ENCODE results near the gene EFNA5. TPM values are rescaled to one million over a fixed set of nuclear protein-coding genes. Genes with fewer than 3 reads are reported as not detected.

Gene EFNA5
- polyA plus RNA-seq, 2 donors: 3.4 to 4.9 TPM

GRCh38 chr5:107598958-107599357, 71.8 kb downstream of the EFNA5 start:
- no peaks in the 10 kb centered on the region for H3K9me3 ChIP-seq (ENCODE audit: control insufficient read depth in 2 of 2, insufficient read depth in 1 of 2, low read depth in 1 of 2, low read length in 1 of 2)
- H3K4me3 ChIP-seq (ENCODE audit: low read depth in 1 of 2, low read length in 2 of 2): no peak overlapping the region
- 51 to 68% methylated on average over 4 of the region's 4 CpGs for WGBS, 2 donors

GRCh38 chr5:107597803-107598202, 72.9 kb downstream of the EFNA5 start:
- no peak overlapping the region for H3K27ac ChIP-seq (ENCODE audit: low read depth in 2 of 2, low read length in 1 of 2)
- no peaks in the 10 kb centered on the region for H3K9me3 ChIP-seq (ENCODE audit: control insufficient read depth in 2 of 2, insufficient read depth in 1 of 2, low read depth in 1 of 2, low read length in 1 of 2)
- no peaks in the 10 kb centered on the region for H3K36me3 ChIP-seq (ENCODE audit: control insufficient read depth in 2 of 2, insufficient read depth in 2 of 2, low read length in 1 of 2)
- no peak overlapping the region for H3K4me3 ChIP-seq (ENCODE audit: low read depth in 1 of 2, low read length in 2 of 2)
- no peaks in the 10 kb centered on the region for H3K27me3 ChIP-seq (ENCODE audit: control insufficient read depth in 1 of 2, insufficient read depth in 2 of 2, low read length in 2 of 2)
- WGBS, 2 donors: 88 to 94% methylated on average over 3 of the region's 3 CpGs
- H3K4me1 ChIP-seq (ENCODE audit: control insufficient read depth in 2 of 2, insufficient read depth in 2 of 2, low read length in 1 of 2): peaks cover 0 to 4% of the 10 kb centered on the region in 2 donors

More at GRCh38 chr5:107598958-107599357, 71.8 kb downstream of the EFNA5 start:
- Histone ChIP-seq H3K36me3 (ENCODE audit: control insufficient read depth in 2 of 2, insufficient read depth in 2 of 2, low read length in 1 of 2) (no peaks in the 10 kb centered on the region), H3K27ac (ENCODE audit: low read depth in 2 of 2, low read length in 1 of 2) (no peak overlapping the region), H3K4me1 (ENCODE audit: control insufficient read depth in 2 of 2, insufficient read depth in 2 of 2, low read length in 1 of 2) (peaks cover 0 to 2% of the 10 kb centered on the region in 2 donors), H3K27me3 (ENCODE audit: control insufficient read depth in 1 of 2, insufficient read depth in 2 of 2, low read length in 2 of 2) (no peaks in the 10 kb centered on the region)

DNA sequence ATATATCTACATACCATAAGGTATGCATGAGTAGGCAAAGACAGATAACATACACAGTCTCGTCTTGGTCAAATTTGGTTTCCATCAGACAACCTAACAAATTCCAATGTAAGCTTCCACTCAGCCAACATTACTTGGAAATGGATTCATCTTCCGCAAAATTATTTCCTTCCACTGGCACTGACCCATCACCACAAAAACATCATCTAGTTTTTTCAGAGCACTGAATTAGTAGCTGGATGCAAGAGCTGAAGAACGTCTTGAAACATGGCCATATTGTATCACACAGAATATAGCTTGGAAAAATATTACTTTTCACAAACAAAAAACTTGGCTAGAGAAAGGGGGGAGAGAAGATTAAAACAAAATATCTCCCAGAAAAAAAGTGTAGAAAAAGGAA, 73.5 kb downstream of the EFNA5 start:
- 79 to 80% methylated on average over 3 of the region's 3 CpGs for WGBS, 2 donors
- H3K4me1 ChIP-seq (ENCODE audit: control insufficient read depth in 2 of 2, insufficient read depth in 2 of 2, low read length in 1 of 2): peaks cover 0 to 4% of the 10 kb centered on the region in 2 donors
- no peaks in the 10 kb centered on the region for H3K36me3 ChIP-seq (ENCODE audit: control insufficient read depth in 2 of 2, insufficient read depth in 2 of 2, low read length in 1 of 2)

DNA sequence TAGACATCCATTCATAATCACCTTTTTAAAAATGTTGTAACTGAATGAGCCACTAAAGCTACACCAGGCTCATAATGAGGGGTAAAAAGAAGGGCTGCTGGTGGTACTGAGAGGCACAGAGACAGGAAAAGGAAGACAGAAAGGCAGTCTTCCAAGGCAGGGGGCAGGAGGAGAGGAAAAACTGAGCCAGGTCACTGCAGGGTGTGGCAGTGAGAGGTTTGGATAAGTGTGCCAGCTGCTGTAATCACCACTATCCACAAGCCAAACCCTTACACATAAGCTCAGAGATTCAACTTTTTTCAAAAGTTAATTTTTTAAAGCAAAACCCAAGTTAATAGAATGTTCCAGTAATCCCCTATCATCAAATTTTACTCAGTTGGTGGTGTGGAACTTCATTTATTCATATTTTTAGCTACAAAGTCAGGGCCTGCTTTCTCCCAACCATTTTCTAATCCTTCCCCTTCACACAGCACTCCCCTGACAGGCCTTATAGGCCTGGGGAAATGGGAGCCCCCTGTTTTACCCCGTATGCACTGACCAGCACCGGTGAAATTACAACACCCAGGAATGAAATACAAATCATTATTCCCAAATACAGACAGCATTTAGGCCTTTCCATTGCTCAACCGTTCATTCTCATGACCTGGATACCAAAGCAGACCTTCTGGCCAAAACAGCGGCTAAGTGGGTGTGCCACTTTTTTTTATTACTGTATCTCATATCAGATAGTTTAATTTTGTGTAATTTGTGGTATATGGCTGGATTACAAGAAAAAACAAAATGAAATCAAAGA, 76.3 kb downstream of the EFNA5 start:
- Histone ChIP-seq H3K9me3 (ENCODE audit: control insufficient read depth in 2 of 2, insufficient read depth in 1 of 2, low read depth in 1 of 2, low read length in 1 of 2) (no peaks in the 10 kb centered on the region), H3K27me3 (ENCODE audit: control insufficient read depth in 1 of 2, insufficient read depth in 2 of 2, low read length in 2 of 2) (no peaks in the 10 kb centered on the region), H3K27ac (ENCODE audit: low read depth in 2 of 2, low read length in 1 of 2) (no peak overlapping the region), H3K4me3 (ENCODE audit: low read depth in 1 of 2, low read length in 2 of 2) (no peak overlapping the region), H3K36me3 (ENCODE audit: control insufficient read depth in 2 of 2, insufficient read depth in 2 of 2, low read length in 1 of 2) (no peaks in the 10 kb centered on the region), H3K4me1 (ENCODE audit: control insufficient read depth in 2 of 2, insufficient read depth in 2 of 2, low read length in 1 of 2) (peaks cover 0 to 4% of the 10 kb centered on the region in 2 donors)
- 71 to 80% methylated on average over 4 of the region's 4 CpGs for WGBS, 2 donors

More for the DNA sequence above, 73.5 kb downstream of the EFNA5 start:
- Histone ChIP-seq H3K4me3 (ENCODE audit: low read depth in 1 of 2, low read length in 2 of 2) (no peak overlapping the region), H3K27me3 (ENCODE audit: control insufficient read depth in 1 of 2, insufficient read depth in 2 of 2, low read length in 2 of 2) (no peaks in the 10 kb centered on the region), H3K27ac (ENCODE audit: low read depth in 2 of 2, low read length in 1 of 2) (no peak overlapping the region), H3K9me3 (ENCODE audit: control insufficient read depth in 2 of 2, insufficient read depth in 1 of 2, low read depth in 1 of 2, low read length in 1 of 2) (no peaks in the 10 kb centered on the region)

DNA sequence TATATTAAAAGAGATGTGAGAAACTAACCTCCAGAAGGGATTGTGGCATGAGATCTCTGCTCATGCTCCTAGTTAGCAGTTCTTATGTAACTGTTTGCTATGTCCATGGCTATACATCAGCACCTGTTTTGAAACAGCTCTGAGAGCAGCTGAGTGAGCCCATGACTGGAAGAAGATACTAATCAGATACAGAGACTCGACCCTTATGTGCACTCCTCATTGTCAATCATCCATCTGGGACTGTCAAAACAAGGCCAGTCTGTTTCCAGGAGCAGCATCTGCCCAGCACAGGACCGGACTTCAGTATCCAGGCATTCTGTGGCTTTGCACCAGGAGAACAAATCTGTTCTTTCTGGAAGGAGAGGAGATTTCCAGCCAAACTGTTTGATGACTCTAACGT, 77.7 kb downstream of the EFNA5 start:
- Histone ChIP-seq H3K27me3 (ENCODE audit: control insufficient read depth in 1 of 2, insufficient read depth in 2 of 2, low read length in 2 of 2) (no peaks in the 10 kb centered on the region), H3K27ac (ENCODE audit: low read depth in 2 of 2, low read length in 1 of 2) (no peak overlapping the region), H3K36me3 (ENCODE audit: control insufficient read depth in 2 of 2, insufficient read depth in 2 of 2, low read length in 1 of 2) (no peaks in the 10 kb centered on the region), H3K9me3 (ENCODE audit: control insufficient read depth in 2 of 2, insufficient read depth in 1 of 2, low read depth in 1 of 2, low read length in 1 of 2) (no peaks in the 10 kb centered on the region), H3K4me3 (ENCODE audit: low read depth in 1 of 2, low read length in 2 of 2) (no peak overlapping the region), H3K4me1 (ENCODE audit: control insufficient read depth in 2 of 2, insufficient read depth in 2 of 2, low read length in 1 of 2) (peaks cover 0 to 4% of the 10 kb centered on the region in 2 donors)
- 44 to 57% methylated on average over 3 of the region's 3 CpGs for WGBS, 2 donors

DNA sequence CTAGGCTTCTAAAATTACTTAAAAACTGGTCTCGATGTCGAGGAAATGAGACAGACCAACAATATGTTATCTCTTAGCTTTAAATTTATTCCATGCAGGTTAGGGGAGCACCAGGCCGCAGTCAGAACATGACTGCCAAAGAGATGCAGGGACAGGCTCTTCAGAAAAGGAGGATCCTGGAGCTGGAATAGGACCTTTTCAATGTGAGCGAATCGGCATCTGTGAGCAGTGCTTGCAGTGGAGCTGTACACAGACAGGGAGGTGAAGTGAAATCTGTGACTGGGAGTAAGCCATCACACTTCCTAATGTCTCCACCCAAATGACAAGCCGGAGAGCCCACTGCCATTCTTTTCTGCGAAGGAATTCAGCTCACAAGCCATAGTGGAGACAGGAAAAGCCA, 78.2 kb downstream of the EFNA5 start:
- no peak overlapping the region for H3K4me3 ChIP-seq (ENCODE audit: low read depth in 1 of 2, low read length in 2 of 2)
- 88 to 95% methylated on average over 7 of the region's 7 CpGs for WGBS, 2 donors
- no peaks in the 10 kb centered on the region for H3K9me3 ChIP-seq (ENCODE audit: control insufficient read depth in 2 of 2, insufficient read depth in 1 of 2, low read depth in 1 of 2, low read length in 1 of 2)
- no peak overlapping the region for H3K27ac ChIP-seq (ENCODE audit: low read depth in 2 of 2, low read length in 1 of 2)
- no peaks in the 10 kb centered on the region for H3K27me3 ChIP-seq (ENCODE audit: control insufficient read depth in 1 of 2, insufficient read depth in 2 of 2, low read length in 2 of 2)
- no peaks in the 10 kb centered on the region for H3K36me3 ChIP-seq (ENCODE audit: control insufficient read depth in 2 of 2, insufficient read depth in 2 of 2, low read length in 1 of 2)
- peaks cover 0 to 4% of the 10 kb centered on the region in 2 donors for H3K4me1 ChIP-seq (ENCODE audit: control insufficient read depth in 2 of 2, insufficient read depth in 2 of 2, low read length in 1 of 2)

DNA sequence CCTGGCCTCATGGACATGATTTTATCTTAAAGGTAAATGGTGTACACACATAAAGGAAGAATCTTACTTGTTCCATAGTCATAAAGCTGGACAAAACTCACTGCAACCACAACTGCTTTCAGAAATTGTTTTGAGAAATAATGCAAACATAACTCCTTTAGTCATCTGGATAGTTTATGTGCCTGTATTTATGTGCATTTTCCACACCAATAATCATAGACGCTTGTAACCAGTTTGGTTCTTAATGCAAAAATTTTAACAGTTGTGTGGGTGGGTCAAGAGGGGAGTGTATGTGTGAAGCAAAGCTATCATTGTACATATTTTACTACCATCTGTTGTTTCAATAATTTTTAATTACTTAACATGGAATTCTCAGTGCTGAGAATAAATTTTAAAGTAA, 80.1 kb downstream of the EFNA5 start:
- Histone ChIP-seq H3K36me3 (ENCODE audit: control insufficient read depth in 2 of 2, insufficient read depth in 2 of 2, low read length in 1 of 2) (no peaks in the 10 kb centered on the region), H3K4me3 (ENCODE audit: low read depth in 1 of 2, low read length in 2 of 2) (no peak overlapping the region), H3K9me3 (ENCODE audit: control insufficient read depth in 2 of 2, insufficient read depth in 1 of 2, low read depth in 1 of 2, low read length in 1 of 2) (no peaks in the 10 kb centered on the region), H3K27ac (ENCODE audit: low read depth in 2 of 2, low read length in 1 of 2) (no peak overlapping the region), H3K4me1 (ENCODE audit: control insufficient read depth in 2 of 2, insufficient read depth in 2 of 2, low read length in 1 of 2) (peaks cover 0 to 4% of the 10 kb centered on the region in 2 donors), H3K27me3 (ENCODE audit: control insufficient read depth in 1 of 2, insufficient read depth in 2 of 2, low read length in 2 of 2) (no peaks in the 10 kb centered on the region)
- 91 to 93% methylated on average over 1 of the region's 1 CpG for WGBS, 2 donors

GRCh38 chr5:107589520-107590193, 81.1 kb downstream of the EFNA5 start:
- H3K4me1 ChIP-seq (ENCODE audit: control insufficient read depth in 2 of 2, insufficient read depth in 2 of 2, low read length in 1 of 2): peaks cover 0 to 4% of the 10 kb centered on the region in 2 donors
- no peaks in the 10 kb centered on the region for H3K9me3 ChIP-seq (ENCODE audit: control insufficient read depth in 2 of 2, insufficient read depth in 1 of 2, low read depth in 1 of 2, low read length in 1 of 2)
- H3K36me3 ChIP-seq (ENCODE audit: control insufficient read depth in 2 of 2, insufficient read depth in 2 of 2, low read length in 1 of 2): no peaks in the 10 kb centered on the region
- no peak overlapping the region for H3K4me3 ChIP-seq (ENCODE audit: low read depth in 1 of 2, low read length in 2 of 2)
- H3K27me3 ChIP-seq (ENCODE audit: control insufficient read depth in 1 of 2, insufficient read depth in 2 of 2, low read length in 2 of 2): no peaks in the 10 kb centered on the region
- 87 to 91% methylated on average over 7 of the region's 7 CpGs for whole genome bisulfite sequencing, 2 donors
- H3K27ac ChIP-seq (ENCODE audit: low read depth in 2 of 2, low read length in 1 of 2): no peak overlapping the region

GRCh38 chr5:107582625-107583024, 88.1 kb downstream of the EFNA5 start:
- Histone ChIP-seq H3K27me3 (ENCODE audit: control insufficient read depth in 1 of 2, insufficient read depth in 2 of 2, low read length in 2 of 2) (no peaks in the 10 kb centered on the region), H3K4me1 (ENCODE audit: control insufficient read depth in 2 of 2, insufficient read depth in 2 of 2, low read length in 1 of 2) (no peaks in the 10 kb centered on the region), H3K27ac (ENCODE audit: low read depth in 2 of 2, low read length in 1 of 2) (no peak overlapping the region), H3K4me3 (ENCODE audit: low read depth in 1 of 2, low read length in 2 of 2) (no peak overlapping the region), H3K9me3 (ENCODE audit: control insufficient read depth in 2 of 2, insufficient read depth in 1 of 2, low read depth in 1 of 2, low read length in 1 of 2) (no peaks in the 10 kb centered on the region), H3K36me3 (ENCODE audit: control insufficient read depth in 2 of 2, insufficient read depth in 2 of 2, low read length in 1 of 2) (no peaks in the 10 kb centered on the region)

Data from esophagus (tissue), 2 donors.